Uterus (tissue), 2 donors: ENCODE data around the gene EPB41L4A.

ENCODE experiments used
- POLR2A ChIP-seq, 2 donors: fragments of 450-650 bp; IDR thresholded peaks; one replicate each; pipeline ENCODE4 v1.6.1; 2016; ENCODE audit warnings: antibody characterized with exemption in 2 of 2, mild to moderate bottlenecking in 1 of 2, moderate library complexity in 1 of 2
- TF ChIP-seq, protein P1 (sequence below), 4 experiments: fragments of 200-600 bp in 2 of 4; fragments of 450-650 bp in 2 of 4; sonication (generic) in 2 of 4; IDR thresholded peaks; one replicate each; pipeline ENCODE4 v1.5.1; 2016 to 2019; ENCODE audit warnings: antibody characterized with exemption in 4 of 4, mild to moderate bottlenecking in 2 of 4, moderate library complexity in 1 of 4

DNA sequence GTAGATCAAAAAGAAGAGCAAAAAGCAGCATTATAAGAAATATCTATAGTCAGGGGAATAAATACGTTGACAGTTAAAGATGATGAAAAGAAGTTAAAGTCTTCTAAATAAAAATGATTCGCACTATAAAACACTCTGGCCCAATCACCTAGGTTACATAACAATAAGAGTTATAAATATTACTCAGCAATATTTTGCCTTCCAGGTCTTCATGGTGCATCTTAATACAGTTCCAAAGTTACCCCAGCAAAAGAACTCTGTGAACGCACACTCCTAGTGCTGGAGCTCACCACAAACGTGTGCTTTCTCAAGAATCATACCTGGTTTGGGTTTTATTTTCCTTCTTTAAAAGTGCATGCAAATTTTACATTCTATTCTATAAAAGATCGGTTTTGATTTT lies 44.7 kb downstream of the EPB41L4A start:
- no peak for TF ChIP-seq POLR2A (IDR thresholded peaks at IDR 0.05)
- TF ChIP-seq, protein P1, sequence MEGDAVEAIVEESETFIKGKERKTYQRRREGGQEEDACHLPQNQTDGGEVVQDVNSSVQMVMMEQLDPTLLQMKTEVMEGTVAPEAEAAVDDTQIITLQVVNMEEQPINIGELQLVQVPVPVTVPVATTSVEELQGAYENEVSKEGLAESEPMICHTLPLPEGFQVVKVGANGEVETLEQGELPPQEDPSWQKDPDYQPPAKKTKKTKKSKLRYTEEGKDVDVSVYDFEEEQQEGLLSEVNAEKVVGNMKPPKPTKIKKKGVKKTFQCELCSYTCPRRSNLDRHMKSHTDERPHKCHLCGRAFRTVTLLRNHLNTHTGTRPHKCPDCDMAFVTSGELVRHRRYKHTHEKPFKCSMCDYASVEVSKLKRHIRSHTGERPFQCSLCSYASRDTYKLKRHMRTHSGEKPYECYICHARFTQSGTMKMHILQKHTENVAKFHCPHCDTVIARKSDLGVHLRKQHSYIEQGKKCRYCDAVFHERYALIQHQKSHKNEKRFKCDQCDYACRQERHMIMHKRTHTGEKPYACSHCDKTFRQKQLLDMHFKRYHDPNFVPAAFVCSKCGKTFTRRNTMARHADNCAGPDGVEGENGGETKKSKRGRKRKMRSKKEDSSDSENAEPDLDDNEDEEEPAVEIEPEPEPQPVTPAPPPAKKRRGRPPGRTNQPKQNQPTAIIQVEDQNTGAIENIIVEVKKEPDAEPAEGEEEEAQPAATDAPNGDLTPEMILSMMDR (IDR thresholded peaks at IDR 0.05) = no peak
